ENCODE data around the gene ANKZF1. TPM values are rescaled to one million over a fixed set of nuclear protein-coding genes. Genes with fewer than 3 reads are reported as not detected.
"Not testable (repeated sequence)": the region's sequence is repeated elsewhere in the genome, so short reads cannot be mapped to it uniquely, and the experiment has no call there.

ANKZF1 gene
- 10 to 100 TPM; 58.2 to 87.0 (median 64.9) TPM for polyA plus RNA-seq (ENCODE audit: insufficient read depth in 1 of 5, insufficient read length in 5 of 5, low replicate concordance in 1 of 5)
- long read RNA-seq, donor 1, partial matches to known transcripts, result 5 of 19 reads
- long read RNA-seq, donor 1, other reads (novel, unspliced or antisense), result 0 of 19 reads
- long read RNA-seq, donor 2, partial matches to known transcripts, result 0 of 3 reads
- long read RNA-seq, donor 2, other reads (novel, unspliced or antisense), result 0 of 3 reads
- long read RNA-seq, donor 3, partial matches to known transcripts, result 5 of 16 reads
- long read RNA-seq, donor 3, other reads (novel, unspliced or antisense), result 0 of 16 reads
- long read RNA-seq, donor 4, partial matches to known transcripts, result 0 of 5 reads
- long read RNA-seq, donor 4, other reads (novel, unspliced or antisense), result 0 of 5 reads
- long read RNA-seq, donor 5, transcript ANKZF1-212 (2 exons, 647 nt), result major isoform, 5 of 20 reads
- long read RNA-seq, donor 5, transcript ANKZF1-220 (5 exons, 993 nt), result major isoform, 5 of 20 reads
- long read RNA-seq, donor 5, partial matches to known transcripts, result 6 of 20 reads
- long read RNA-seq, donor 5, other reads (novel, unspliced or antisense), result 0 of 20 reads
- long read RNA-seq, donor 6, transcript ANKZF1-212 (2 exons, 647 nt), result major isoform, 5 of 42 reads
- long read RNA-seq, donor 6, partial matches to known transcripts, result 30 of 42 reads
- long read RNA-seq, donor 6, other reads (novel, unspliced or antisense), result 0 of 42 reads
- long read RNA-seq, donor 7, partial matches to known transcripts, result 0 of 9 reads
- long read RNA-seq, donor 7, other reads (novel, unspliced or antisense), result 0 of 9 reads
- long read RNA-seq, donor 8, partial matches to known transcripts, result 8 of 14 reads
- long read RNA-seq, donor 8, other reads (novel, unspliced or antisense), result 0 of 14 reads

GRCh38 chr2:219229305-219230058, at the start of gene ANKZF1, which contains the start of gene ATG9A:
Gene ANKZF1, plus strand, starts transcription at chr2:219229806. Its CDS starts 452 bp downstream, at chr2:219230258.
Gene ATG9A, minus strand, starts transcription at chr2:219229636. Its CDS starts 1,612 bp downstream, at chr2:219228024.
- peak; percentile 96 to 97 for DNase-seq

DNA sequence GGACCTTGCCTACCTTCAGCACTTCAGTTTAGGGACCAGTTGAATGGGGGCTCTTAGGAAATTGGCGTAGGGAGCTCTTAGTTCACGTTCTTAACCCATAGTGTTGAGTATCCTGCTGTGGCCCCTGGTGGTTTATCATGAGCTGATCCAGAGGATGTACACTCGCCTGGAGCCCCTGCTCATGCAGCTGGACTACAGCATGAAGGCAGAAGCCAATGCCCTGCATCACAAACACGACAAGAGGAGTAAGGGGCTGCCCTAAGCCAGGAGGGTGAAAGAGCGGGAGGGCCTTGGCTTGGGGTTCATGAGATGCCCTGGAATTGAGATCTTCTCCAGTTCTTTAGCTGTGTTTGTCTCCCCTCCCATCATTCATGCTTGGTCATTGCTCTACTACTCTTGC, 48.6 kb upstream of the ANKZF1 start:
- no peak for DNase-seq

- DNase-seq, result no peak
These were observed 48.1 kb upstream of the ANKZF1 start for GRCh38 chr2:219181531-219181930.

GRCh38 chr2:219182331-219183150, 47.1 kb upstream of the ANKZF1 start:
- no peak for DNase-seq

DNA sequence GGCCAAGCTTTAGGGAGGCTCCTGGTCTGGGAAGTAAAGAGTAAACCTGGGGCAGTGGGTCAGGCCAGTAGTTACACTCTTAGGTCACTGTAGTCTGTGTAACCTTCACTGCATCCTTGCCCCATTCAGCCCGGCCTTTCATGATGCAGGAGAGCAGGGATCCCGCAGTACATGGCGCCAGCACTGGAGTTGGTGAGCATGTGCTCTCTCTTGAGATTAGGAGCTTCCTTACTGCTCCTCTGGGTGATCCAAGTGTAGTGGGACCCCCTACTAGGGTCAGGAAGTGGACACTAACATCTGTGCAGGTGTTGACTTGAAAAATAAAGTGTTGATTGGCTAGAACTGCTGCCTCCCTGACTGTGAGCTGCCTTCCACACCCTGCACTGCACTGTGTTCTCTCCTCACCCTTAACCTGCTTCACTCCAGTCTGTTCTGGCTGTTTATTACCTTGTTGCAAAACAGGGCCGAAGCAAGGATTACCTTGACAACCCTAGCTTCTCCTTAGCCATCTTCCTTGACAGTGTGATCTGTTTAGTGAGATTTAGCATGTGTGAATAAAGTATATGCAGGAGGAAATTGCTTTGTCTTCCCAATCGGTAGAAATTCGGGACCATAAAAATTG, 46.3 kb upstream of the ANKZF1 start:
- DNase-seq, result no peak

- no peak for DNase-seq
These were observed 45.5 kb upstream of the ANKZF1 start for GRCh38 chr2:219184121-219184520.

DNA sequence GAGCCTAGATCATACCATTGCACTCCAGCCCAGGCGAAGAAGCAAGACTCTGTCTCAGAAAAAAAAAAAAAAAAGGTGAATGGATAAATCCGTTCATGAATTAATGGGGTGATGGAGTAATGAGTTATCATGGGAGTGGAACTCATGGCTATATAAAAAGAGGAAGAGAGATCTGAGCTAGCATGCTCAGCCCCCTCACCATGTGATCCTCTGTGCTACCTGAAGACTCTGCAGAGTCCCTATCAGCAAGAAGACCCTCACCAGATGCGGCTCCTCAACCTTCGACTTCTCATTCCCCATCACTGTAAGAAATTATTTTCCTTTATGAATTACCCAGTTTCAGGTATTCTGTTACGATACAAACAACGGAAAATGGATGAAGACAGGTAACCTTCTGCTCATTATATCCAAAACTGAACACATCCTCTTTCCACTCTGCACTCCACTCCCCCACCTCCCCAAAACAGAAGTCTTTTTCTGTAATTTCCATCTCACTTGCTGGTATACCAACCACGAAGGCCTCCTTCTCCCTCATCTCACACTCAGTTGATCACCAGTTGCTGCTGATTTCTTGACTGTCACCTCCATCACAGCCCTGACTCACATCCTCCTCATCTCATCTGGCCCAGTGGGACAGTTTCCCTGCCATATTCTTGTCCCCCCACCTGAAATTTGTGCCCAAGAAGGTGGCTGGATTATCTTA, 42.7 kb upstream of the ANKZF1 start:
- DNase-seq, result no peak

GRCh38 chr2:219197388-219197787, 32.2 kb upstream of the ANKZF1 start:
- no peak for DNase-seq

DNA sequence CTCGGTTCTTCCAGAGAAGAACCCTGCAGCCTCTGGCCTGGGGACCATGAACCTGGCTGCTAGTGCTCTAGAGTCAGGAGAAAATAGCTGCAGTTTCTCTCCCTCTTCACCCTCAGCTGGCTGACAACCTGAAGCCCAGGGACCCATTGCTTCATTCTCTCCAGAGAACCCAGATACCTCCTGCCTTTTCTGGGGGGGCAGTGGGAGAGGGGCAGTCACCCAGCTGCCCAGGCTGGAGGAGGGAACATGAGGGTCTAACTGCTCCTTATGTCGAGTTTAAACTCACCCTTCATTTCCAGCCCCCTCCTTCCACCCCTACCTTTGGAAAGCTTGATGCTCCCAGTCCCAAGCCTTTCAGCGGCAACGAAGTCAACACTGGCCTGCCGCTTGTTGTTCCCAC, 30.6 kb upstream of the ANKZF1 start:
- DNase-seq, result no peak

DNA sequence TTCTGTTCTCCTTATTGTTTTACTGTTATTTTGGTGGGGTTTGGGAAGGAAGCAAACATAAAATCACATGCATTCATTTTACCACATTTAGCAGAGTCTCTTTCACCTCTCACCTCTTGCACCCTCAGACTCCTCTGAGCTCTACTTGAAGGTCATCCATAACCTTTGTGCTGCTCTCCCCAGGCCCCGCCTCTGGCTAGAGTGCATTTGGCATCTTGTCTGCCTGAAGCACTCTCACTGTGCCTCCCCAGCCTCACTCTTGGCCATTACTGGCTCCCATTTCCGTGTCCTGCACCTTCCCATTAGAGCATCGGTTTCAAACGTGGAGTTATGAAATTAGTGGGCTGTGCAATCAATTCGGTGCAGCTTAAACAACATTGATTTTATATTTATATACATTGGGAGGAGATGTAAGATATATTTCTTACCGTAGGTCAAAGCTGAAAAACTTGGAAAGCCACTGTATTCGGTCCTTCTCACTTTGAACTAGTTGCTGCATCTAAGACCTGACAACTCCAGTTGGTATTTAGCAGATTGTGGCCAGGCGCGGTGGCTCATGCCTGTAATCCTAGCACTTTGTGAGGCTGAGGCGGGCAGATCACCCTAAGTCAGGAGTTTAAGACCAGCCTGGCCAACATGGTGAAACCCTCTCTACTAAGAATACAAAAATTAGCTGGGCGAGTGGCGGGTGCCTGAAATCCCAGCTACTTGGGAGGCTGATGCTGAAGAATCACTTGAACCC, 30.0 kb upstream of the ANKZF1 start:
- DNase-seq, result no peak

GRCh38 chr2:219200502-219201326, 28.9 kb upstream of the ANKZF1 start:
- DNase-seq, result not testable (repeated sequence)

DNA sequence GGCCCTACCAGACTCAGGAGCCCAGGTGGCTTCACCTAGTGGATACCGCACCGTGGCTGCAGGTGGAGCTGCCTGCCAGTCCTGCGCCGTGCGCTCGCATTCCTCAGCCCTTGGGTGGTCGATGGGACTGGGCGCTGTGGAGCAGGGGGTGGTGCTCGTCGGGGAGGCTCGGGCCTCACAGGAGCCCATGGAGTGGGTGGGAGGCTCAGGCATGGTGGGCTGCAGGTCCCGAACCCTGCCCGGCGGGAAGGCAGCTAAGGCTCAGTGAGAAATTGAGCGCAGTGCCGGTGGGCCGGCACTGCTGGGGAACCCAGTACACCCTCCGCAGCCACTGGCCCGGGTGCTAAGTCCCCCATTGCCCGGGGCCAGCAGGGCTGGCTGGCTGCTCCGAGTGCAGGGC, 28.3 kb upstream of the ANKZF1 start:
- DNase-seq, result not testable (repeated sequence)

GRCh38 chr2:219204425-219205164, 25.0 kb upstream of the ANKZF1 start:
- no peak for DNase-seq

GRCh38 chr2:219205165-219205538, 24.5 kb upstream of the ANKZF1 start:
- DNase-seq, result no peak

GRCh38 chr2:219205981-219206327, 23.7 kb upstream of the ANKZF1 start:
- DNase-seq, result no peak

- peak; percentile 97 for DNase-seq
These were observed 23.1 kb upstream of the ANKZF1 start, which contains the start of gene ZFAND2B for GRCh38 chr2:219206328-219207133. Gene ZFAND2B, plus strand, starts transcription at chr2:219206782. Its CDS starts 206 bp downstream, at chr2:219206988.

All from right lung (tissue), 10 donors.